Measurements from ENCODE around the gene LUC7L2.
"Not testable (repeated sequence)": the region's sequence is repeated elsewhere in the genome, so short reads cannot be mapped to it uniquely, and the experiment has no call there.

LUC7L2 gene, protein sequence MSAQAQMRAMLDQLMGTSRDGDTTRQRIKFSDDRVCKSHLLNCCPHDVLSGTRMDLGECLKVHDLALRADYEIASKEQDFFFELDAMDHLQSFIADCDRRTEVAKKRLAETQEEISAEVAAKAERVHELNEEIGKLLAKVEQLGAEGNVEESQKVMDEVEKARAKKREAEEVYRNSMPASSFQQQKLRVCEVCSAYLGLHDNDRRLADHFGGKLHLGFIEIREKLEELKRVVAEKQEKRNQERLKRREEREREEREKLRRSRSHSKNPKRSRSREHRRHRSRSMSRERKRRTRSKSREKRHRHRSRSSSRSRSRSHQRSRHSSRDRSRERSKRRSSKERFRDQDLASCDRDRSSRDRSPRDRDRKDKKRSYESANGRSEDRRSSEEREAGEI
- long read RNA-seq, transcript LUC7L2-202 (10 exons, 2,645 nt), result major isoform, 234 of 341 reads
- long read RNA-seq, partial matches to known transcripts, result 87 of 341 reads
- long read RNA-seq, other reads (novel, unspliced or antisense), result 16 of 341 reads

DNA sequence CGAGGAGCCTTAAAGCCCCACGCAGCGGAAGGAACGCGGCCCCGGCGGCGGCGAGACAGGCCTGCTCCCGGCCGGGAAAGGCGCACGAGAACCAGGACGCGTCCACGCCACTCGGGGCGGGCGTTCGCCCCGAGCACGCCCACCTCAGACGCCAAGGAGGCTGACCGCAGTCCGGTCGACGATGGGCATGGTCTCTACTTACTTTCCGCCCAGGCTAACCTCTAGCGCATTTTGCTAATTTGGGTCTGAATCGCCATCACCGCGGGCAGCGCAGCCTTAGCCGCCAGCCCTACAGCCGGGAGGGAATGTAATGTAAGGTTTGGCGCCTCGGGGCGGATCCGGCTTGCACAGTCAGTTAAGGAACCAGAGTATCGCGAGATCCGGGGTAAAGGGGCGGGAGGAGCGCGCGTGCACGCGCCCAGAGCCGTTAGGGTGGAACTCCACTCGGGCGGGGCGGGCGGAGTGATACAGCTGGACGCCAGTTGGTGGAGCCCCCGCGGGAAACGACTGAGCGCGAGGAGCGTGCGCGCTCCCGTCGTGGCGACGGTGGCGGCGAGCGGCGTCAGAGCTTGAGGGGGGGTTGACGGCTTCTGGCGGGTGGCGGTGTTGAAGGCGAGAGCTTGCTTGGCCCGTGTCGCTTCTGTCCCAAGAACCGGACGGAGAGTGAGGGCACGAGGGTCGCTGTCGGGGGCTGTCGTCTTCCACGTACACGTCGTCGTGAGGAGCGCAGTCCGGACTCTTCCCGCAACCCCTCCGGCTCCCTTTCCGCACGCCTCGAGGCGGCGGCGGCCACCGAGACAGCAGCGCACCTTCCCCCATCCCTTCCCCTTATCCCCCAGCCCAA is at the start of gene LUC7L2:
TSS of gene LUC7L2 (plus strand) at position 529 of the 844 bp plus-strand sequence. CDS start 368 bp downstream, outside the sequence.
- H3K27me3 ChIP-seq (ENCODE audit: insufficient read depth, poor library complexity, severe bottlenecking), result no peaks in the 10 kb centered on the region
- TF ChIP-seq SPI1 (IDR thresholded peaks at IDR 0.05; ENCODE audit: borderline replicate concordance, low read depth) (0 out of 2 replicates have a peak, but pooled peaks have one; percentile 17), GABPA (IDR thresholded peaks at IDR 0.05; ENCODE audit: low read depth) (no peak), REST (IDR thresholded peaks at IDR 0.05; ENCODE audit: insufficient replicate concordance, low read depth) (no peak), POLR2AphosphoS5 (IDR thresholded peaks at IDR 0.05; ENCODE audit: low read depth) (peak; percentile 99), CTCF (IDR thresholded peaks at IDR 0.05; ENCODE audit: insufficient read depth, low read length) (no peak)
- H3K27ac ChIP-seq (replicated peaks), result peak within 1 kb of the TSS; percentile 98
- H3K4me3 ChIP-seq (replicated peaks; ENCODE audit: insufficient read depth, low read length), result peak within 1 kb of the TSS; percentile 87
- peak; percentile 96 to 99 for DNase-seq (ENCODE audit: low read depth in 1 of 2, low spot score in 1 of 2)

GRCh38 chr7:139317939-139318505 is 41.7 kb upstream of the LUC7L2 start:
- H3K27me3 ChIP-seq (ENCODE audit: insufficient read depth, poor library complexity, severe bottlenecking), result no peaks in the 10 kb centered on the region
- no peak overlapping the region for H3K27ac ChIP-seq (replicated peaks)
- H3K4me3 ChIP-seq (replicated peaks; ENCODE audit: insufficient read depth, low read length), result no peak overlapping the region
- TF ChIP-seq GABPA (IDR thresholded peaks at IDR 0.05; ENCODE audit: low read depth) (no peak), CTCF (IDR thresholded peaks at IDR 0.05; ENCODE audit: insufficient read depth, low read length) (no peak), POLR2AphosphoS5 (IDR thresholded peaks at IDR 0.05; ENCODE audit: low read depth) (no peak), SPI1 (IDR thresholded peaks at IDR 0.05; ENCODE audit: borderline replicate concordance, low read depth) (no peak), REST (IDR thresholded peaks at IDR 0.05; ENCODE audit: insufficient replicate concordance, low read depth) (no peak)
- no peak for DNase-seq (ENCODE audit: low read depth in 1 of 2, low spot score in 1 of 2)

DNA sequence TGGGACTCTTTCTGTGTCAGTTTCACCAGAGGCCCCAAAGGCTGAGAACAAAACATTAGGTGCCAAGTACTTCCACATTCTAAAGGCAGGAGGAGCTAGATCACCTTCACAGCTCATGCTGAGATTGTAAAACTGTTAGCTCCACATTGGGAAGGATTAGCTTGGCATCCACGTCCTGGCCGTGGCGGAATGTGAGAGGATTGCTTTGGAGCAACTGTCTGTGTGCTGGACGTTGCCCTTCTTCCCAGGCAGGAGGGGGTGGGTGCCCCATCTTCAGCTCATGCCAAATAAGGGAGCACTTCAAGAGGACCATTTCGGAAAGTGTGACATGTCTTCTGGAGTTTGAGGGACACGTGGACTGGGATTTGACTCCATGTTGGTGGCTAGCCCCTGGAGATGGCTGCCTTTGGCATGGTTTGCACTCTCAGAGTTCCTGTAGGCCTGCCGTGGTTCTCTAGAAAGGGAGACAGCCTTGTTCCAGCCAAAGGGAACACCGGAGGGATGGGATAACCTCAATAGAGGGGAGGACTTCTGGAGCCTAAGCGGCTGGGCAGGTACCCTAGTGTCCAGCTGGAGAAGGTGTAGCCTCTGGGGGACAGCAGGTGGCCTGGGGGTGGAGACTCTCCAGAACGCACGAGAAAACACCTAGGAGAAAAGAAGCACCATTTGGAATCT is 38.5 kb upstream of the LUC7L2 start:
- H3K4me3 ChIP-seq (replicated peaks; ENCODE audit: insufficient read depth, low read length), result no peak overlapping the region
- H3K27ac ChIP-seq (replicated peaks), result no peak overlapping the region
- DNase-seq (ENCODE audit: low read depth in 1 of 2, low spot score in 1 of 2), result peak in 1 of 2 experiments; percentile 12
- no peaks in the 10 kb centered on the region for H3K27me3 ChIP-seq (ENCODE audit: insufficient read depth, poor library complexity, severe bottlenecking)
- TF ChIP-seq CTCF (IDR thresholded peaks at IDR 0.05; ENCODE audit: insufficient read depth, low read length) (no peak), REST (IDR thresholded peaks at IDR 0.05; ENCODE audit: insufficient replicate concordance, low read depth) (no peak), POLR2AphosphoS5 (IDR thresholded peaks at IDR 0.05; ENCODE audit: low read depth) (no peak), SPI1 (IDR thresholded peaks at IDR 0.05; ENCODE audit: borderline replicate concordance, low read depth) (no peak), GABPA (IDR thresholded peaks at IDR 0.05; ENCODE audit: low read depth) (no peak)

GRCh38 chr7:139324709-139325108 is 35.0 kb upstream of the LUC7L2 start:
- H3K4me3 ChIP-seq (replicated peaks; ENCODE audit: insufficient read depth, low read length); H3K27ac ChIP-seq (replicated peaks); DNase-seq (ENCODE audit: low read depth in 1 of 2, low spot score in 1 of 2); H3K27me3 ChIP-seq (ENCODE audit: insufficient read depth, poor library complexity, severe bottlenecking): not testable (repeated sequence)
